D721Med (cell line): Measurements from ENCODE around the gene GGPS1.
"Not testable (repeated sequence)": the region's sequence is repeated elsewhere in the genome, so short reads cannot be mapped to it uniquely, and the experiment has no call there.

Source experiments
- DNase-seq: peaks from one replicate; pipeline ENCODE4 v3.0.0; 2011; ENCODE audit warnings: low spot score; ENCODE audit not compliant: insufficient read length
- FAIRE-seq: peaks from 2 replicates; lab custom pipeline; 2011; peaks lifted over from hg19 to GRCh38; lab: Jason Lieb, UNC
- CTCF ChIP-seq: IDR thresholded peaks from 2 replicates; pipeline ENCODE4 v1.5.1; 2012; ENCODE audit warnings: mild to moderate bottlenecking, control low read depth; ENCODE audit not compliant: insufficient read depth; ENCODE audit errors: missing control alignments

The GGPS1 gene

GRCh38 chr1:235304549-235305451 lies 23.6 kb upstream of the GGPS1 start:
- no peak for TF ChIP-seq CTCF
- FAIRE-seq (peak; percentile 96), DNase-seq (no peak)

GRCh38 chr1:235307158-235308124 lies 20.9 kb upstream of the GGPS1 start:
- FAIRE-seq: peak; percentile 70
- DNase-seq: no peak
- no peak for TF ChIP-seq CTCF

- not testable (repeated sequence) for FAIRE-seq, DNase-seq
Measured at GRCh38 chr1:235309206-235309605, 19.2 kb upstream of the GGPS1 start.

- TF ChIP-seq CTCF: no peak
Measured at GRCh38 chr1:235313262-235313661, 15.1 kb upstream of the GGPS1 start.

GRCh38 chr1:235313931-235314678 lies 14.3 kb upstream of the GGPS1 start:
- TF ChIP-seq CTCF: no peak
- DNase-seq (no peak), FAIRE-seq (peak; percentile 44)

More at GRCh38 chr1:235313262-235313661, 15.1 kb upstream of the GGPS1 start:
- no peak for DNase-seq
- no peak for FAIRE-seq

GRCh38 chr1:235315173-235315572 lies 13.2 kb upstream of the GGPS1 start:
- FAIRE-seq: no peak
- no peak for TF ChIP-seq CTCF
- DNase-seq: no peak

GRCh38 chr1:235315735-235316134 lies 12.6 kb upstream of the GGPS1 start:
- FAIRE-seq (no peak), DNase-seq (no peak)
- no peak for TF ChIP-seq CTCF
